WTC11 (cell line): ENCODE data around the gene ZNF488. TPM values are rescaled to one million over a fixed set of nuclear protein-coding genes. Genes with fewer than 3 reads are reported as not detected.

ENCODE experiments used
- ATAC-seq: fragments of 200-7000 bp; cut with Tn5 transposase; 2 replicates; pipeline ENCODE4 v1.10.0; 2021; ENCODE audit warnings: mild to moderate bottlenecking, moderate library complexity
- CTCF ChIA-PET: fragments of 300-600 bp; sonication (Branson Sonifier 250); formaldehyde crosslinking; loops from one replicate; lab custom pipeline; 2021; ENCODE audit warnings: antibody characterized with exemption; lab: Charles Lee
- POLR2A ChIA-PET: fragments of 350-600 bp; sonication (Branson Sonifier 250); formaldehyde crosslinking; loops from one replicate; lab custom pipeline; 2021; ENCODE audit warnings: antibody characterized with exemption; lab: Charles Lee
- DNase-seq: peaks from one replicate; pipeline ENCODE4 v3.0.0; 2021; ENCODE audit warnings: low spot score
- H3K27ac Mint-ChIP-seq: 2 replicates; pipeline ENCODE4 v1.8.0; 2021; ENCODE audit warnings: mixed read lengths
- H3K27me3 Mint-ChIP-seq: 2 replicates; pipeline ENCODE4 v1.8.0; 2021; ENCODE audit warnings: low read depth, mild to moderate bottlenecking, moderate library complexity, mixed read lengths
- H3K36me3 Mint-ChIP-seq: 2 replicates; pipeline ENCODE4 v1.8.0; 2021; ENCODE audit warnings: mixed read lengths
- H3K4me1 Mint-ChIP-seq: 2 replicates; pipeline ENCODE4 v1.8.0; 2022; ENCODE audit warnings: mixed read lengths
- H3K4me3 Mint-ChIP-seq: 2 replicates; pipeline ENCODE4 v1.8.0; 2021; ENCODE audit warnings: mild to moderate bottlenecking, moderate library complexity, mixed read lengths
- H3K9me3 Mint-ChIP-seq: 2 replicates; pipeline ENCODE4 v1.8.0; 2021; ENCODE audit warnings: mixed read lengths
- ARID4B ChIP-seq: sonication (generic); formaldehyde crosslinking; IDR thresholded peaks from 2 replicates; pipeline ENCODE4 v1.8.0; 2023; ENCODE audit warnings: missing genetic modification reagents, mild to moderate bottlenecking, borderline replicate concordance
- CBFB ChIP-seq: sonication (generic); formaldehyde crosslinking; IDR thresholded peaks from 2 replicates; pipeline ENCODE4 v1.8.1; 2022; ENCODE audit warnings: mild to moderate bottlenecking, low read depth, missing genetic modification reagents
- CDX4 ChIP-seq: fragments of 250-450 bp; sonication (Bioruptor Pico); IDR thresholded peaks from 2 replicates; pipeline ENCODE4 v1.9.0; 2021; ENCODE audit warnings: moderate library complexity, mild to moderate bottlenecking, inconsistent platforms, borderline replicate concordance
- CREM ChIP-seq: sonication (generic); formaldehyde crosslinking; IDR thresholded peaks from 2 replicates; pipeline ENCODE4 v1.8.1; 2022; ENCODE audit warnings: mild to moderate bottlenecking, missing genetic modification reagents, moderate library complexity
- E2F1 ChIP-seq: sonication (generic); formaldehyde crosslinking; IDR thresholded peaks from 2 replicates; pipeline ENCODE4 v1.8.0; 2022; ENCODE audit warnings: mild to moderate bottlenecking, missing genetic modification reagents
- EMX1 ChIP-seq: fragments of 250-450 bp; sonication (Bioruptor Pico); IDR thresholded peaks from 2 replicates; pipeline ENCODE4 v1.8.0; 2021; ENCODE audit warnings: mild to moderate bottlenecking
- HMGXB4 ChIP-seq: sonication (generic); formaldehyde crosslinking; IDR thresholded peaks from 2 replicates; pipeline ENCODE4 v1.8.1; 2023; ENCODE audit warnings: mild to moderate bottlenecking, moderate library complexity, missing genetic modification reagents
- JAZF1 ChIP-seq: fragments of 250-450 bp; sonication (Bioruptor Pico); IDR thresholded peaks from 2 replicates; pipeline ENCODE4 v1.9.0; 2021; ENCODE audit warnings: moderate library complexity, mild to moderate bottlenecking, inconsistent platforms
- MLX ChIP-seq: sonication (generic); formaldehyde crosslinking; IDR thresholded peaks from 2 replicates; pipeline ENCODE4 v1.8.1; 2023; ENCODE audit warnings: mild to moderate bottlenecking, missing genetic modification reagents, moderate library complexity
- NFE2L1 ChIP-seq: sonication (generic); formaldehyde crosslinking; IDR thresholded peaks from 2 replicates; pipeline ENCODE4 v1.8.1; 2023; ENCODE audit warnings: missing genetic modification reagents
- NFYB ChIP-seq: sonication (generic); formaldehyde crosslinking; conservative IDR thresholded peaks from 2 replicates; pipeline ENCODE4 v1.8.0; 2022; ENCODE audit warnings: low read depth, missing genetic modification reagents
- RELA ChIP-seq: sonication (generic); formaldehyde crosslinking; IDR thresholded peaks from 2 replicates; pipeline ENCODE4 v1.8.1; 2022; ENCODE audit warnings: missing genetic modification reagents, mild to moderate bottlenecking, borderline replicate concordance
- RORB ChIP-seq: fragments of 250-450 bp; sonication (Bioruptor Pico); IDR thresholded peaks from 2 replicates; pipeline ENCODE4 v1.9.0; 2021; ENCODE audit warnings: mild to moderate bottlenecking
- ZNF121 ChIP-seq: sonication (generic); formaldehyde crosslinking; IDR thresholded peaks from 2 replicates; pipeline ENCODE4 v1.8.0; 2023; ENCODE audit warnings: missing genetic modification reagents
- ZNF138 ChIP-seq: sonication (generic); formaldehyde crosslinking; conservative IDR thresholded peaks from 2 replicates; pipeline ENCODE4 v1.8.1; 2022; ENCODE audit warnings: mild to moderate bottlenecking, moderate library complexity, missing genetic modification reagents
- ZNF317 ChIP-seq: sonication (generic); formaldehyde crosslinking; IDR thresholded peaks from 2 replicates; pipeline ENCODE4 v1.8.1; 2023; ENCODE audit warnings: low read depth, mild to moderate bottlenecking, moderate library complexity, missing genetic modification reagents, borderline replicate concordance
- ZNF396 ChIP-seq: fragments of 250-450 bp; sonication (Bioruptor Pico); IDR thresholded peaks from 2 replicates; pipeline ENCODE4 v1.8.0; 2021; ENCODE audit warnings: mild to moderate bottlenecking, moderate library complexity, borderline replicate concordance
- ZNF423 ChIP-seq: fragments of 250-450 bp; sonication (Bioruptor Pico); IDR thresholded peaks from 2 replicates; pipeline ENCODE4 v2.1.2; 2022; ENCODE audit warnings: mild to moderate bottlenecking, moderate library complexity
- ZNF671 ChIP-seq: fragments of 250-450 bp; sonication (Bioruptor Pico); IDR thresholded peaks from 2 replicates; pipeline ENCODE4 v1.8.0; 2021; ENCODE audit warnings: mild to moderate bottlenecking
- total RNA-seq: library from RNA; stranded (reverse); gene quantifications from 3 replicates; pipeline ENCODE4 v1.2.3, GENCODE V29; 2021
- TF ChIP-seq, protein P1 (sequence below): fragments of 250-450 bp; sonication (Bioruptor Pico); IDR thresholded peaks from 2 replicates; pipeline ENCODE4 v1.9.0; 2021; ENCODE audit warnings: mild to moderate bottlenecking, borderline replicate concordance

ZNF488 gene
- total RNA-seq, 1 experiment from 2014 or later, result 8.7 TPM

- TF ChIP-seq E2F1 (no peak), NFYB (no peak)
- TF ChIP-seq, all 79 proteins: peak for 0
Measured at GRCh38 chr10:47333532-47333931, 50.6 kb downstream of the ZNF488 start (continued).

- Mint-ChIP-seq H3K4me1 (no peaks in the 10 kb centered on the region), H3K27ac (no peak overlapping the region), H3K36me3 (no peaks in the 10 kb centered on the region), H3K27me3 (no peaks in the 10 kb centered on the region), H3K4me3 (no peak overlapping the region), H3K9me3 (peaks cover 12% of the 10 kb centered on the region)
- no peak for TF ChIP-seq ZNF317 (CRISPR knock-in tag)
- no peak for TF ChIP-seq JAZF1
- no peak for TF ChIP-seq ARID4B (CRISPR knock-in tag)
- no peak for TF ChIP-seq CDX4 (CRISPR knock-in tag)
- no peak for TF ChIP-seq RORB
- POLR2A ChIA-PET, result no interaction called here
- CTCF ChIA-PET, result interaction anchor here (2.7 kb wide), 1 partner anchor 285 kb away, joined by 8 read pairs; no protein-coding TSS in a partner anchor
- DNase-seq (no peak), ATAC-seq (no peak)
Measured at GRCh38 chr10:47332946-47333345, 51.1 kb downstream of the ZNF488 start.

DNA sequence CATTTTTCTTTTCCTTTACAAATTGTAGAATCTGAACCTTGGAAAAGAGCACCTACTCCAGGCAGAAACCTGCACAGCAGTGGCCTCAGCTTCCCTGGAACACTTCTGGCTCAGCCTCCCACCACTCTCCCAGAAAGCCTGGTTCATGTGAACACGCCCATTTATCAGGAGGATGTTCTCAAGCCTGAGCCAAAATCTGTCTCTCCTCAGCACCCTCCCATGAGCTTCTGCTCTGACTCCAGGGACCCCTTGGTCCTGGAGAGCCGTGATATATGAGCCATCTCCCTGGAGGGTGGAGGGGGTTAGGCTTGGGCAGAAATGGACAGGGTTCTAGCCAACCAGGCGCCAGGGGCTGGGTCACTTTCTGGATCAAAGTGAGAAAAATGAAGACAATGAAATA lies 51.7 kb downstream of the ZNF488 start:
- no peak for ATAC-seq
- H3K36me3 Mint-ChIP-seq, result no peaks in the 10 kb centered on the region
- TF ChIP-seq, protein P1, sequence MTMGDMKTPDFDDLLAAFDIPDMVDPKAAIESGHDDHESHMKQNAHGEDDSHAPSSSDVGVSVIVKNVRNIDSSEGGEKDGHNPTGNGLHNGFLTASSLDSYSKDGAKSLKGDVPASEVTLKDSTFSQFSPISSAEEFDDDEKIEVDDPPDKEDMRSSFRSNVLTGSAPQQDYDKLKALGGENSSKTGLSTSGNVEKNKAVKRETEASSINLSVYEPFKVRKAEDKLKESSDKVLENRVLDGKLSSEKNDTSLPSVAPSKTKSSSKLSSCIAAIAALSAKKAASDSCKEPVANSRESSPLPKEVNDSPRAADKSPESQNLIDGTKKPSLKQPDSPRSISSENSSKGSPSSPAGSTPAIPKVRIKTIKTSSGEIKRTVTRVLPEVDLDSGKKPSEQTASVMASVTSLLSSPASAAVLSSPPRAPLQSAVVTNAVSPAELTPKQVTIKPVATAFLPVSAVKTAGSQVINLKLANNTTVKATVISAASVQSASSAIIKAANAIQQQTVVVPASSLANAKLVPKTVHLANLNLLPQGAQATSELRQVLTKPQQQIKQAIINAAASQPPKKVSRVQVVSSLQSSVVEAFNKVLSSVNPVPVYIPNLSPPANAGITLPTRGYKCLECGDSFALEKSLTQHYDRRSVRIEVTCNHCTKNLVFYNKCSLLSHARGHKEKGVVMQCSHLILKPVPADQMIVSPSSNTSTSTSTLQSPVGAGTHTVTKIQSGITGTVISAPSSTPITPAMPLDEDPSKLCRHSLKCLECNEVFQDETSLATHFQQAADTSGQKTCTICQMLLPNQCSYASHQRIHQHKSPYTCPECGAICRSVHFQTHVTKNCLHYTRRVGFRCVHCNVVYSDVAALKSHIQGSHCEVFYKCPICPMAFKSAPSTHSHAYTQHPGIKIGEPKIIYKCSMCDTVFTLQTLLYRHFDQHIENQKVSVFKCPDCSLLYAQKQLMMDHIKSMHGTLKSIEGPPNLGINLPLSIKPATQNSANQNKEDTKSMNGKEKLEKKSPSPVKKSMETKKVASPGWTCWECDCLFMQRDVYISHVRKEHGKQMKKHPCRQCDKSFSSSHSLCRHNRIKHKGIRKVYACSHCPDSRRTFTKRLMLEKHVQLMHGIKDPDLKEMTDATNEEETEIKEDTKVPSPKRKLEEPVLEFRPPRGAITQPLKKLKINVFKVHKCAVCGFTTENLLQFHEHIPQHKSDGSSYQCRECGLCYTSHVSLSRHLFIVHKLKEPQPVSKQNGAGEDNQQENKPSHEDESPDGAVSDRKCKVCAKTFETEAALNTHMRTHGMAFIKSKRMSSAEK (CRISPR knock-in tag), result no peak
- TF ChIP-seq ZNF671 (CRISPR knock-in tag) (no peak), NFE2L1 (CRISPR knock-in tag) (no peak), MLX (CRISPR knock-in tag) (no peak), ZNF121 (CRISPR knock-in tag) (no peak), CBFB (CRISPR knock-in tag) (no peak), ZNF423 (CRISPR knock-in tag) (no peak), HMGXB4 (CRISPR knock-in tag) (no peak), RELA (no peak), EMX1 (no peak), ZNF138 (CRISPR knock-in tag) (no peak), ZNF396 (CRISPR knock-in tag) (no peak), CREM (CRISPR knock-in tag) (no peak)

More for the DNA sequence above, 51.7 kb downstream of the ZNF488 start:
- Mint-ChIP-seq H3K27me3 (no peaks in the 10 kb centered on the region), H3K9me3 (peaks cover 17% of the 10 kb centered on the region), H3K4me3 (no peak overlapping the region), H3K4me1 (no peaks in the 10 kb centered on the region), H3K27ac (no peak overlapping the region)
- no peak for DNase-seq
- POLR2A ChIA-PET, result no interaction called here
- CTCF ChIA-PET, result interaction anchor here (0.9 to 2.7 kb wide), 4 partner anchors 8 to 308 kb away, joined by 3 to 9 read pairs (median 6); no protein-coding TSS in a partner anchor
